ENCODE measurements around the gene BCL11A. TPM values are rescaled to one million over a fixed set of nuclear protein-coding genes. Genes with fewer than 3 reads are reported as not detected.

Gene BCL11A
- total and polyA plus RNA-seq, 10 donors, result 41.1 to 121 (median 84.0) TPM

GRCh38 chr2:60589104-60589503 is 35.6 kb upstream of the BCL11A start:
- Histone ChIP-seq H3K27me3 (replicated peaks in 1 of 7) (peaks cover 0 to 5% (median 0%) of the 10 kb centered on the region in 7 donors), H3K4me1 (no peaks in the 10 kb centered on the region), H3K36me3 (no peaks in the 10 kb centered on the region), H3K27ac (no peak overlapping the region), H3K9me3 (peaks cover 4 to 22% (median 15%) of the 10 kb centered on the region in 8 donors), H3K4me3 (no peak overlapping the region)
- TF ChIP-seq POLR2A (IDR thresholded peaks at IDR 0.05) (no peak), POLR2AphosphoS5 (IDR thresholded peaks at IDR 0.05) (no peak)
- TF ChIP-seq, protein P1, sequence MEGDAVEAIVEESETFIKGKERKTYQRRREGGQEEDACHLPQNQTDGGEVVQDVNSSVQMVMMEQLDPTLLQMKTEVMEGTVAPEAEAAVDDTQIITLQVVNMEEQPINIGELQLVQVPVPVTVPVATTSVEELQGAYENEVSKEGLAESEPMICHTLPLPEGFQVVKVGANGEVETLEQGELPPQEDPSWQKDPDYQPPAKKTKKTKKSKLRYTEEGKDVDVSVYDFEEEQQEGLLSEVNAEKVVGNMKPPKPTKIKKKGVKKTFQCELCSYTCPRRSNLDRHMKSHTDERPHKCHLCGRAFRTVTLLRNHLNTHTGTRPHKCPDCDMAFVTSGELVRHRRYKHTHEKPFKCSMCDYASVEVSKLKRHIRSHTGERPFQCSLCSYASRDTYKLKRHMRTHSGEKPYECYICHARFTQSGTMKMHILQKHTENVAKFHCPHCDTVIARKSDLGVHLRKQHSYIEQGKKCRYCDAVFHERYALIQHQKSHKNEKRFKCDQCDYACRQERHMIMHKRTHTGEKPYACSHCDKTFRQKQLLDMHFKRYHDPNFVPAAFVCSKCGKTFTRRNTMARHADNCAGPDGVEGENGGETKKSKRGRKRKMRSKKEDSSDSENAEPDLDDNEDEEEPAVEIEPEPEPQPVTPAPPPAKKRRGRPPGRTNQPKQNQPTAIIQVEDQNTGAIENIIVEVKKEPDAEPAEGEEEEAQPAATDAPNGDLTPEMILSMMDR (IDR thresholded peaks at IDR 0.05 in 8 of 11, conservative IDR thresholded peaks at IDR 0.05 in 3 of 11), result no peak
- intact Hi-C loops (cut with DNase I; ENCODE audit: low total_unique reads), result loop anchor here (10.0 kb wide), 1 partner anchor 1564 kb away; no protein-coding TSS in a partner anchor
- no peak for DNase-seq

DNA sequence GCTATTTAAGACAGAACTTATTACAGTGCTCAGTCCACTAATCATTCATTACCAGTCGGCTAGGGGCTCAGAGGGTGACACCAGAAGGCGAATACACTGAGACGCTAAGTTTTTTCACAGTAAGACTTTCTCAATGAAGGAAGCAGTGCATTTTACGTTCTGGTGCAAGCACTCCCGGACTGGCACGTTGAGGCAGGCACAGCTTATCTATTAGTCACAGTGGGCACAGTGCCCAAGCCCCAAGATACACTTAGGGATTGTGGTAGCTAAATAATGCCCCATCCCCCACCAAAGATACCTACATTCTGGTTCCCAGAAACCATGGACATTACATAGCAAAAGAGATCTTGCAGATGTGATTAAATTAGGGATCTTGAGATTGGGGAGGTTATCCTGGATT is 32.6 kb upstream of the BCL11A start:
- no peak overlapping the region for H3K27ac ChIP-seq
- H3K36me3 ChIP-seq, result no peaks in the 10 kb centered on the region
- H3K4me3 ChIP-seq, result no peak overlapping the region
- H3K27me3 ChIP-seq (replicated peaks in 1 of 7), result peaks cover 0 to 31% (median 10%) of the 10 kb centered on the region in 7 donors
- DNase-seq, result no peak
- 75 to 94% (median 86%) methylated on average over 6 of the region's 6 CpGs for WGBS, 5 donors
- H3K9me3 ChIP-seq, result no peaks in the 10 kb centered on the region
- intact Hi-C loops (cut with DNase I; ENCODE audit: low total_unique reads), result loop anchor here (10.0 kb wide), 1 partner anchor 1561 kb away; no protein-coding TSS in a partner anchor
- TF ChIP-seq POLR2A (IDR thresholded peaks at IDR 0.05), result no peak
- TF ChIP-seq POLR2AphosphoS5 (IDR thresholded peaks at IDR 0.05), result no peak
- TF ChIP-seq, protein P1 (IDR thresholded peaks at IDR 0.05 in 8 of 11, conservative IDR thresholded peaks at IDR 0.05 in 3 of 11), result no peak
- peaks cover 0 to 12% (median 10%) of the 10 kb centered on the region in 6 donors for H3K4me1 ChIP-seq

- no peak for DNase-seq
- WGBS, 5 donors, result 91 to 97% (median 95%) methylated on average over 25 of the region's 25 CpGs
Measured at GRCh38 chr2:60585276-60585675, 31.8 kb upstream of the BCL11A start.

GRCh38 chr2:60583604-60584003 is 30.1 kb upstream of the BCL11A start:
- Histone ChIP-seq H3K4me1 (peaks cover 0 to 13% (median 10%) of the 10 kb centered on the region in 6 donors), H3K36me3 (no peaks in the 10 kb centered on the region), H3K9me3 (no peaks in the 10 kb centered on the region), H3K4me3 (no peak overlapping the region), H3K27me3 (replicated peaks in 1 of 7) (peaks cover 0 to 33% (median 10%) of the 10 kb centered on the region in 7 donors), H3K27ac (no peak overlapping the region)
- intact Hi-C loops (cut with DNase I; ENCODE audit: low total_unique reads), result loop anchor here (10.0 kb wide), 1 partner anchor 1559 kb away; no protein-coding TSS in a partner anchor
- no peak for DNase-seq
- TF ChIP-seq POLR2A (IDR thresholded peaks at IDR 0.05) (no peak), POLR2AphosphoS5 (IDR thresholded peaks at IDR 0.05) (no peak)
- TF ChIP-seq, protein P1 (IDR thresholded peaks at IDR 0.05 in 8 of 11, conservative IDR thresholded peaks at IDR 0.05 in 3 of 11), result no peak
- WGBS, 5 donors, result 62 to 83% (median 66%) methylated on average over 5 of the region's 5 CpGs

More at GRCh38 chr2:60585276-60585675, 31.8 kb upstream of the BCL11A start:
- Histone ChIP-seq H3K27me3 (replicated peaks in 1 of 7) (peaks cover 0 to 33% (median 10%) of the 10 kb centered on the region in 7 donors), H3K4me1 (peaks cover 0 to 13% (median 10%) of the 10 kb centered on the region in 6 donors), H3K9me3 (no peaks in the 10 kb centered on the region), H3K36me3 (no peaks in the 10 kb centered on the region), H3K27ac (no peak overlapping the region), H3K4me3 (no peak overlapping the region)
- intact Hi-C loops (cut with DNase I; ENCODE audit: low total_unique reads), result loop anchor here (10.0 kb wide), 1 partner anchor 1560 kb away; no protein-coding TSS in a partner anchor
- TF ChIP-seq POLR2AphosphoS5 (IDR thresholded peaks at IDR 0.05) (no peak), POLR2A (IDR thresholded peaks at IDR 0.05) (no peak)
- TF ChIP-seq, protein P1 (IDR thresholded peaks at IDR 0.05 in 8 of 11, conservative IDR thresholded peaks at IDR 0.05 in 3 of 11), result no peak
